SK-N-MC (cell line): ENCODE data around the gene DICER1.

ENCODE experiments used
- EZH2 ChIP-seq: fragments of 200-600 bp; sonication (generic); IDR thresholded peaks from one replicate; pipeline ENCODE4 v1.6.1; 2017; ENCODE audit warnings: antibody characterized with exemption
- POLR2AphosphoS5 ChIP-seq: IDR thresholded peaks from 2 replicates; pipeline ENCODE4 v1.6.1; 2012; ENCODE audit warnings: mild to moderate bottlenecking, low read depth, low read length, borderline replicate concordance

GRCh38 chr14:95069018-95069417 lies 88.3 kb downstream of the DICER1 start:
- TF ChIP-seq POLR2AphosphoS5 (no peak), EZH2 (no peak)
